ENCODE results near the gene ZNF555.

Gene ZNF555

DNA sequence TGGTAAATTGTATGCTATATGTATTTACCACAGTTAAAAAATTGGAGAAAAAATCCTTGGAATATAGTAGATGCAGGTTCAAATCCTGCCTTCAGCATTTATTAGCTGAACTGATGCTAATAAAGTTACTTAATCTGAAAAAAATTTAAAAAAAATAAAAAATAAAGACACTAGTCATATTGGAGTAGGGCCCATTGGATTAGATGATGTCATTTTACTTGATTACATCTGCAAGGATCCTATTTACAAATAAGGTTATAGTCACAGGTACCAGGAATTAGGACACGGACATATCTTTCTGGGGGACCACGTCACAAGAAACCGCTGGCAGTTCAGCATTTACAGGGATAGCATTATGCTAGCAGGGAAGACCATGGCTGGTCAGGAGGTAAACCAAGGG, 6.2 kb downstream of the ZNF555 start:
- no peak for DNase-seq (ENCODE audit: low read depth)
- TF ChIP-seq, protein P1, sequence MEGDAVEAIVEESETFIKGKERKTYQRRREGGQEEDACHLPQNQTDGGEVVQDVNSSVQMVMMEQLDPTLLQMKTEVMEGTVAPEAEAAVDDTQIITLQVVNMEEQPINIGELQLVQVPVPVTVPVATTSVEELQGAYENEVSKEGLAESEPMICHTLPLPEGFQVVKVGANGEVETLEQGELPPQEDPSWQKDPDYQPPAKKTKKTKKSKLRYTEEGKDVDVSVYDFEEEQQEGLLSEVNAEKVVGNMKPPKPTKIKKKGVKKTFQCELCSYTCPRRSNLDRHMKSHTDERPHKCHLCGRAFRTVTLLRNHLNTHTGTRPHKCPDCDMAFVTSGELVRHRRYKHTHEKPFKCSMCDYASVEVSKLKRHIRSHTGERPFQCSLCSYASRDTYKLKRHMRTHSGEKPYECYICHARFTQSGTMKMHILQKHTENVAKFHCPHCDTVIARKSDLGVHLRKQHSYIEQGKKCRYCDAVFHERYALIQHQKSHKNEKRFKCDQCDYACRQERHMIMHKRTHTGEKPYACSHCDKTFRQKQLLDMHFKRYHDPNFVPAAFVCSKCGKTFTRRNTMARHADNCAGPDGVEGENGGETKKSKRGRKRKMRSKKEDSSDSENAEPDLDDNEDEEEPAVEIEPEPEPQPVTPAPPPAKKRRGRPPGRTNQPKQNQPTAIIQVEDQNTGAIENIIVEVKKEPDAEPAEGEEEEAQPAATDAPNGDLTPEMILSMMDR (IDR thresholded peaks at IDR 0.05; ENCODE audit: insufficient read depth, low read depth, low read length, missing control alignments): no peak
- H3K4me3 ChIP-seq (ENCODE audit: low read length): no peak overlapping the region

DNA sequence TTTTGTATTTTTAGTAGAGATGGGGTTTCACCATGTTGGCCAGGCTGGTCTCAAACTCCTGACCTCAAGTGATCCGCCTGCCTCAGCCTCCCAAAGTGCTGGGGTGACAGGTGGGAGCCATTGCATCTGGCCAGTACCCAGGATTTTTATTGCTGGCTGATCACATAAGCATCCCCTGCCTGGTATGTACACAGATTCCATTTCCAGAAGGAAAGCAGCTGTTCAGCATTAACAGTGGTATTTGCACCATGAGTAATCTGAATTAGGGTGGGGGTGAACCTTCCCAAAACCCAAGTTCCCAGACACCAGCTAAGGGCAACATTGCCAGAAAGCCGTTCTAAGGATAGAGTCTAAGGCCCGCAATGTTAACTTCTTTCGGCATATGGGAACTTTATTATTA, 7.3 kb downstream of the ZNF555 start:
- H3K4me3 ChIP-seq (ENCODE audit: low read length): no peak overlapping the region
- no peak for DNase-seq (ENCODE audit: low read depth)
- TF ChIP-seq, protein P1 (IDR thresholded peaks at IDR 0.05; ENCODE audit: insufficient read depth, low read depth, low read length, missing control alignments): no peak

DNA sequence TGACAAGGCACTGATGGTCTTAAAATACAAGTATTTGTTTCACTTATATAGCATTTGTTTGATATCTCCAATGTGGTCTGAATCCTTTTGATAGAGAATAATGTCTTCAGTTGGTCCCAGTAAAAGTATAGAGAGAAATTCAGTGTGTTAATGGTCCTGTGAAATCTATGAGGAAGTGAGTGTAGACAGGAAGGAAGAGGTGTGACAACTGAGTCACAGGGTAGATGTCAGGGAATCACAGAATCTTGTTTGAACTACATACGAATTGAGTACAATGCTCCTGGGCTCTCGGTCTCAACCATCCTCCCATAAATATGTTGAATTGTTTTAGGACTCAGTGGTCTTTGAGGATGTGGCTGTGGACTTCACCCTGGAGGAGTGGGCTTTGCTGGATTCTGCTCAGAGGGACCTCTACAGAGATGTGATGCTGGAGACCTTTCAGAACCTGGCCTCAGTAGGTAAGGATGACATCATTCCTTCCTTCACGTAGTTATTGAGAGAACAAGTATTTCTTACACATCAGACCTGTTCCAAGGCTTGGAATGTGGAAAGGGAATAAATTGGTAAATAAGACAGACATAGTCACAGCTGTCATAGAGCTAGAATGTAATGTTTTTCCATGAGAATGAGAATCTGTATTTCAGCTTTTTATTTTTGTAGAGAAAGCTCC, 9.1 kb downstream of the ZNF555 start:
- no peak for DNase-seq (ENCODE audit: low read depth)
- TF ChIP-seq, protein P1 (IDR thresholded peaks at IDR 0.05; ENCODE audit: insufficient read depth, low read depth, low read length, missing control alignments): no peak
- H3K4me3 ChIP-seq (ENCODE audit: low read length): no peak overlapping the region

DNA sequence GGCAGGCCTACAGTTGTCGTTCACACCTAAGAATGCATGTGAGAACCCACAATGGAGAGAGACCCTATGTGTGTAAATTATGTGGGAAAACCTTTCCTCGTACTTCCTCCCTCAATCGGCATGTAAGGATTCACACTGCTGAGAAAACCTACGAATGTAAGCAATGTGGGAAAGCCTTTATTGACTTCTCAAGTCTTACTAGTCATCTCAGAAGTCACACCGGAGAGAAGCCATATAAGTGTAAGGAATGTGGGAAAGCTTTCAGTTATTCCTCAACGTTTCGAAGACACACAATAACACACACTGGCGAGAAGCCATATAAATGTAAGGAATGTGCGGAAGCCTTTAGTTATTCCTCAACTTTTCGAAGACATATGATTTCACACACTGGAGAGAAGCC, 11.3 kb downstream of the ZNF555 start:
- no peak for DNase-seq (ENCODE audit: low read depth)
- no peak overlapping the region for H3K4me3 ChIP-seq (ENCODE audit: low read length)
- TF ChIP-seq, protein P1 (IDR thresholded peaks at IDR 0.05; ENCODE audit: insufficient read depth, low read depth, low read length, missing control alignments): no peak

DNA sequence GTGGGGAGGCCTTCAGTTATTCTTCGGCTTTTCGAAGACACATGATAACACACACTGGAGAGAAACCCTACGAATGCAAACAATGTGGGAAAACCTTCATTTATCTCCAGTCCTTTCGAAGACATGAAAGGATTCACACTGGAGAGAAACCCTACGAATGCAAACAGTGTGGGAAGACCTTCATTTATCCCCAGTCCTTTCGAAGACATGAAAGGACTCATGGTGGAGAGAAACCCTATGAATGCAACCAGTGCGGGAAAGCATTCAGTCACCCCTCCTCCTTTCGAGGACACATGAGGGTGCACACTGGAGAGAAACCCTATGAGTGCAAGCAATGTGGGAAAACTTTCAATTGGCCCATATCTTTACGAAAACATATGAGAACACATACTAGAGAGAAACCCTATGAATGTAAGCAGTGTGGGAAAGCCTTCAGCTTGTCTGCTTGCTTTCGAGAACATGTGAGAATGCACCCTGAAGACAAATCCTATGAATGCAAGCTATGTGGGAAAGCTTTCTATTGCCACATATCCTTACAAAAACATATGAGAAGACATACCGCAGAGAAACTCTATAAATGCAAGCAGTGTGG, 11.8 kb downstream of the ZNF555 start:
- TF ChIP-seq, protein P1 (IDR thresholded peaks at IDR 0.05; ENCODE audit: insufficient read depth, low read depth, low read length, missing control alignments): no peak
- no peak for DNase-seq (ENCODE audit: low read depth)
- H3K4me3 ChIP-seq (ENCODE audit: low read length): no peak overlapping the region

DNA sequence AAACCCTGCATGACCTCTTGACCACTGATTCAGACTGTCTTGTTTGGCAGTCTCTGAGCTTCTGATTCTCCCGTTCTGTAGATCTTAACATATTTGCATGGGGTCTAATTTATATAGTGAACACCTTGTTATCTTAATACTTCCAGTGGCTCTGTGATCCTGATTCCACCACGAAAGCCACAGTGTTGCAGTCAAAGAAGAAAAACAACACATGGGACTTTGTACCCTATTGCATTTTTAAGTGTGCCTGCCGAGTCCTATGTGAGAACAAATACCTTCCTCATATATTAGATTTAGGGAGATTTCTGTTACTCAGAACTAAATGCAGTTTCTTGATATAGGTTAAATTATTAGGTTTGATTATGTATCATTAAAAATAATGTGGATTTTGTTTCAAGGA, 13.6 kb downstream of the ZNF555 start:
- no peak for DNase-seq (ENCODE audit: low read depth)
- TF ChIP-seq, protein P1 (IDR thresholded peaks at IDR 0.05; ENCODE audit: insufficient read depth, low read depth, low read length, missing control alignments): no peak
- no peak overlapping the region for H3K4me3 ChIP-seq (ENCODE audit: low read length)

Data from epithelial cell of esophagus (primary cell).